RPMI8226 (cell line): ENCODE results near the gene SDC4.
A peak's percentile ranks its signal among the peaks of the same experiment; 100 is the strongest.

Source experiments
- DNase-seq: peaks from one replicate; pipeline ENCODE4 v3.0.0-alpha.2; 2015

Gene SDC4, protein sequence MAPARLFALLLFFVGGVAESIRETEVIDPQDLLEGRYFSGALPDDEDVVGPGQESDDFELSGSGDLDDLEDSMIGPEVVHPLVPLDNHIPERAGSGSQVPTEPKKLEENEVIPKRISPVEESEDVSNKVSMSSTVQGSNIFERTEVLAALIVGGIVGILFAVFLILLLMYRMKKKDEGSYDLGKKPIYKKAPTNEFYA

DNA sequence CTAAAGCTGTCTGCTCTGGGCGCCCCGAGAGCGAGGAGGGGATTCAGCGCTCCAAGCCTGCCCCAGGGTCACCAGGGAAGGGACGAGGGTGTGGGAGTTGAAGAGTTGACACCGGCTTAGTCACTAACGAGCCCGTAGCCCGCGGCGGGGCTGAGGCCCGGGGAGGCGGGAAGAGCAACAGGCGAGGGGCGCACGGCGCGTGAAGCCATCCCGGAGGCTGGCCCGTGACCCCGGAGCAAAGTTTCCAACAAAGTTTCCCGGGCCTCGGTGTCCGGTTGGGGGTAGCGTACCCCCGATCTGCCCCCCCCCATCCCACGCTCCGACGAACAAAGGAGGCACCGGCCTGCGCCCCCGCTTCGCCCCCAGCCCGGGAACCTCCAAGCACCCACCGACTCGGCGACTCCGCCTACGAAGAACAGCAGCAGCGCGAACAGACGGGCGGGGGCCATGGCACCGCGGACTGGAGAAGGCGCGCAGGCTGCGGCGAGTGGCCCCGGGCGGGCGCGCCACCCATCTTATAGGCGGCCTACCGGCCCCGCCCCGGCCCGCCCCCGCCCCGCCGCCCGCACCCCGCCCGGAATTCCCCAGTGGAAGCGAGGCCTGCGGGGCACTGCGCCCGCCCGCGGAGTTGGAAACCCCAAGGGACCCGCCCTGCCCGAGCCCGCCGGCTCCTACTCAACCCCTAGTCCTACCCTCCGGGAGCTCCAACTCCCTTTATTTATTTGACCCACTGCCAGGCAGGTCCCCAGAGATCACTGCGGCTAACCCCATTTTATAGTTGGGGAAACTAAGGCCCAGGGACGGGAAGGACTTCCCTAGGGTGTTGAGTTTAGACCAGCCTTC lies at the start of gene SDC4:
SDC4 (minus strand) TSS at position 489 of the 843 bp plus-strand sequence; CDS start at position 449, 40 bp downstream.
- peak; percentile 18 for DNase-seq

DNA sequence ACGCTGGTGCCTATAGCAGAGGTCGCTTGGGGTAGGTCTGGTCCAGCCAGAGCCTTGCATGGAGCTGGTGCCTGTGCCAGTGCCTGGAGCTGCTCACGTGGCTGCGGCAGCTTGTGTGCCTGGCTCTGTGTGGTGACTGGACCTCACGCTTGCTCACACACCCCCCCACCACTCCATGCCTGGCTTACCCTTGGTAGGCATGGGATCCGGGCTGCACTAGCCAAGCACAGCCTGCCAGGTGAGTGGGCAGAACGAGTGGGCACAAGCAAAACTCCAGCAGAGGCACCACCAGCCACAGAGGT lies 46.8 kb upstream of the SDC4 start:
- DNase-seq = no peak

DNA sequence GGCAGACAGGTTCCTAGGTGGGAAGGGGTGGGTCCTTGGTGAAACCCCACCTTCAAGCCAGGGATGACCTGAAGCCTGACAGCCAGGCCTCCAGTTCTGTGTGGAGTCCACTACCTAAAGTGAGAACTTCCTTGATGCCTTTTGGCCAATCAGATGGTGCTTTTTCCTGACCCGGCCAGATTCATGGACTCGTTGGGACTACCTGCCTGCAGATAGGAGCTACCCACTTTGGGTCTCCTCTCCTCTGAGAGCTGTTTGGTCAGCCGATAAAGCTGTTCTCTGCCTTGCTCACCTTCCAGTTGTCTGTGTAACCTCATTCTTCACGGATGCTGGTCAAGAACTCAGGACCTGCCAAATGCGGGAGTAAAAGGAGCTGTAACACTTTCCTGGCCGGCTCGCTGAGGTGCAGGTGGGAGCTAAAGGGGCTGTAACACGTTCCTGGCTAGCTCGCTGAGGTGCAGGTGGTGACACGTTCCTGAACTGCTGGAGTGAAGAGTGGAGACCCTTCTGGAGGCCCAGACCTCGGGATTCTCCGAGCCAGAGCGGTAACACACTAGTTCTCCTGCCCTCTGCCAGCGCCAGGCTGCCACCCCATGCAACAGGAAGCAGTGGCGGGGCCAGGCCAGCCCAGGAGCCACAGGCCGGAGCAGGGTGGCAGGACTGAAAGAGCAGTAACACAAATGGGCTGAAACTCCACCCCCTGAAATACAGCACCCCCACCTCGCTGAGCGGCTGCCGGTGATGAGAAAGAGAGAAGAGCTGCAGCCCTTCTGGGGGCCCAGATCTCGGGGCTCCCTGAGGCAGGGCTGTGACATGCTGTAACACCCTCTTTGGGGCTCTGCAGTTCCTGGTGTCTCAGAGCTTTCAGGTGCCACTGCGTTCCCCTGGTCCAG lies 46.2 kb upstream of the SDC4 start:
- no peak for DNase-seq

DNA sequence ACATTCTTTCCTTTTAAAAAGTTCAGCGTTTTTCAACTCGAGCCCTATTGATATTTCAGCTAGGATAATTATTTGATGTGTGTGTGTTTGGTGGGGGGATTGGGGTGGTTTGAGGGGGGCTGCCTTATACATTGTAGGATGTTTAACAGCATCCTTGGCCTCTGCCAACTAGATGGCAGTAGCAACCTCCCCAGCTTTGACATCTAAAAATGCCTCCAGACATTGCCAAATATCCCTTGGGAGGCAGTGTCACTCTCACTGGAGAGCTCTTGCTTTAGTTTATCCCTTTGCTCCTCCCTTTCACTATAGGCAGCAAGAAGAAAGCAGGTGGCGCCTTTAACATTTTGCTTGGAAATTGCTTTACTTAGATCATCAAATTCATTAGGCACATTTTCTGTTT lies 44.5 kb upstream of the SDC4 start:
- DNase-seq = no peak

DNA sequence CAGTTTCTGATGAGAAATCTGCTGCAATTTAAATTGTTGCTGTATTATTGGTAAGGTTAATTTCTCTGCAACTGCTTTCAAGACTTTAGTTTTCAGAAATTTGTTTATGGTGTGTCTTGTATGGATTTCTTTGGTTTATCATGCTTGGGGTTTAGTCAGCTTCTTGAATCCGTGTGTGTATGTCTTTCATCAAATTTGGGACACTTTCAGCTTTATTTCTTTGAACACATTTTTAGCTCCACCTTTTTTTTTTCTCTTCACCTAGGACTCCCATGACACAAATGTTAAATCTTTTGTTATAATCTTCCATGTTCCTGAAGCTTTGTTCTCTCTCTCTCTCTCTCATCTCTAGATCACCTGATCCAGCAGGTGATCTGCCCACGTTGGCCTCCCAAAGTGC lies 43.3 kb upstream of the SDC4 start:
- DNase-seq = no peak

DNA sequence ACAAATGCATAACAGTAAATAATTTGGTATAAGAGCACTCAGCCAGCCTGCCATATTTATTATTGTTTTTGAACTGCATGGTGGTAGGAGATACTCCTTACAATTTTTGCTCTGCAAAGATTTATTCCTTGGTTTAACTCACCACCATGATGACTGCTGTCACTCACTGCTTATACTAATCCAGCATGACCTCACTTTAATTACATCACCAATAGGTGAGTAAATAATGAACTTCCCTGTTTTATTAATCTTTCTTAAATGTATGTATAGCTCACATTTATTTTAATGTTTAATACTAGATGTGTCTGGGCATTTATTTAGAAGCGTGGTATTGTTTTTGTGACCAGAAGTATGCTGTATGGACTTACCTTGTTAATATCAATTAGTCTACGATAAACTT lies 42.7 kb upstream of the SDC4 start:
- no peak for DNase-seq

DNA sequence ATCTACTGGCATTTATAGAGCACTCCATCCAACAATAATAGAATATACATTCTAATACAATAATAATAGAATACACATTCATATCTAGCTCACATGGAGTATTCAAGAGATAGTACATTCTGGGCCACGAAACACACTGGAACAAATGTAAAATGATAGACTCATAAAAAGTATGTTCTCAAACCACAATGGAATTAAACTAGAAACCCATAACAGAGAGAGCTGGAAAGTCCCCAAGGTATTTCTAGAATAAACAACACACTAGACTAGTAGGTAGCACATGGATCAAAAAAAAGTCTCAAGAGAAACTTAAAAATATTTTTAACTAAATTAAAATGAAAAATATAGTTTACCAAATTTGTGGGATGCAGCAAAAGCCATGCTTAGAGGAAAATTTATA lies 39.0 kb upstream of the SDC4 start:
- DNase-seq = no peak

DNA sequence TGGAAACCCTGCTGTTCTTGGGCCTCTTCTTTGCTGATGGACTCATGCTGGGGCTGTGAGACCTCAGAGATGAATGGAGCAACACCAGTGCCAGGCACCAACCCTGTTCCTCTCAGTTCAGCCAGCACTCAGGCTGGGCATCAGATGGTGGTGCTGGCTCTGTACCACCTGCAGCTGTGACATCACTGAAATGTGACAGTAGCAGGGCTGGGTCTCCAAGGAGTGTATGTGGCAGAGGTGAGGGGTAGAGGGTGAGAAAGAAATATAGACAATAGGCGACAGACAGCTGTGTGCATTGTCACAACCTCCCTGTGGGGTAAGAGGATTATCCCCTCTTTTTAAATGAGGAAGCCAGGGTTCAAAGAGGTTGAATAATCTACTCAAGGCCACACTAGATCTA lies 30.0 kb upstream of the SDC4 start, which contains the start of gene TP53TG5:
TP53TG5 (minus strand) TSS at position 135 of the 400 bp plus-strand sequence; CDS start at position 46, 89 bp downstream.
- no peak for DNase-seq

DNA sequence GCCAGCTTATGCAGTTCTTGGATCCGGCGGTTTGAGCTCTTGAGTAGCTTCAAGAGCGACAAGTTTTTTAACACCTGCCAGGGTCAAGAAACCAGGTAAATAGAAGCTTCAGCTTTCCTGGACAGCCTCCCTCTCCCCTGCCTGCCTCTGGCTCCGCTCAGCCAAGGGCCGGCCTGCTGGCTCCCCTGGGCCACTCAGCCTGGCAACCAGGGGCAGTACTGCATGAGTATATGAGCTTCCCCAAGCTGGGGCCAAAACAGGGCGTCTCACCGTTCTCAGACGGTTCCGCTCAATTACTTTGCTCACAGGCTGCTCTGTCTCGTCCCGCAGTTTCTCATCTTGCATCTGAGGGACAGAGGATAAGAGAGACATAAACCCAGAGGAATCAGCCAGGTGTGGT lies 29.0 kb upstream of the SDC4 start:
- DNase-seq = no peak

DNA sequence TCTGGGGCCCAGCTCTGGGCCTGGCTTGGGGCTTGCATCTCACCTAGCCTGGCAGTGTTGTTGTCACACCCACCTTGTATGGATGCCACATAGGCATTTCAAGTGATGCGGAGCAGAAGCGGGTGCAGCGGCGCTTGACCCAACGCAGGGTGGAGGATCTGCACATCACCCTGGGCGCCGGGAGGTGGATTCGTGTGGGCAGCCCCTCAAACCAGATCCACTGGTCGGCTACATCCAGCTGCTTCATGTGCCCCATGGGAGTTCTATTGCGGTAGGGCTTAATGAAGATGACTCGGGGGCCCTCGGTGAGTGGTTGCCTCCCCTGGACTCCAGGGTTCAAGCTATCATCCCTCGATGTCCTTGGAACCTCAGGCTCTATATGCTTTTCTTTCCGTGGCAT lies 26.7 kb upstream of the SDC4 start:
- no peak for DNase-seq

DNA sequence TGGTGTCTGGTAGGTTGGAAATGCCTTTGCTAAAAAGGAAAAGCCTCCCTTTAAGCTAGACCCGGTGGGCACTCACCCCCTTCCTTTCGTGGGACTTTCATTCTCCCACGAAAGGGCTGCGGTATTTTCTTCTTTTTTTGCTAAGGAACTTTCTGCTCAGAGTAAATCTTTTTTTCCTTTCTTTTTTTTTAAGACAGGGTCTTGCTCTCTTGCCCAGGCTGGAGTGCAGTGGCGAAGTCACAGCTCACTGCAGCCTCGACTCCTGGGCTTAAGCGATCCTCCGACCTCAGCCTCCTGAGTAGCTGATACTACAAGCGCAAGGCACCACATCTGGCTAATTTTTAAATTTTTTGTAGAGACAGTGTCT lies 25.9 kb upstream of the SDC4 start:
- DNase-seq = no peak

DNA sequence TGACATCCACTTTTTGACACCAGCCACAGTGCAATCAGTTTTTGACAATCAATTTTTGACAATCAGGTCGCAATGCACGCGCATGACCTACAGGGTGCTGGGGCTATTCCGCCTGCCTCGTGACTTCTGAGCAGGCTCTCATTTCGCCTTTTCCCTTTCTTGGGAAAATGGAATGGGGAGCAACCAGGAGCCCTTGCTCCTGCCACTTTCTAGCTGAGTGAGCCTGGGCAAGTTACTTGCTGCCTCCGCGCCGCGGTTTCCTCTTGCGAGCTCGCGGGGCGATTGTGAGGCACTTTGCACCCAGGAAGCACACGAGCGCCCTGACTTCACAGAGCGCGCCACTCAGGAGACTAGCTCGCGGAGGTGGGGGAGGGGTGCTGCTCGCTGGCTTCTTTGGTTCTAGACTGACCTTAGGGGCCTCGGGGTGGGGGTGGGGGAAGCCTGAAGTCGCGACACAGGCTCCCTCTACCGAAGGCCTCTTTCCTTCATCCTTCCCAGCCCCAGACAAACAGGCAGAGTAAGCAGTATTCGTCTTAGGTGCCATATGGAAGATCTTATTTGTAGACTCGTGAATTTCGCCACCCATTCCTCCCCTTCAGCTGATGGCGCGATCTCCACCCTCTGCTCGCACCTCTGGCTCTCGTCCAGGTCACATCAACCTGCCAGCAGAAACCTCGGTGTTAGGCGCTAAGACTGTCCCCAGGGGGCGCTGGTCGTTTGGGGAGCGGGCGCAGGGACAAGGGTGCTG lies 25.3 kb upstream of the SDC4 start:
- DNase-seq = peak; percentile 93

DNA sequence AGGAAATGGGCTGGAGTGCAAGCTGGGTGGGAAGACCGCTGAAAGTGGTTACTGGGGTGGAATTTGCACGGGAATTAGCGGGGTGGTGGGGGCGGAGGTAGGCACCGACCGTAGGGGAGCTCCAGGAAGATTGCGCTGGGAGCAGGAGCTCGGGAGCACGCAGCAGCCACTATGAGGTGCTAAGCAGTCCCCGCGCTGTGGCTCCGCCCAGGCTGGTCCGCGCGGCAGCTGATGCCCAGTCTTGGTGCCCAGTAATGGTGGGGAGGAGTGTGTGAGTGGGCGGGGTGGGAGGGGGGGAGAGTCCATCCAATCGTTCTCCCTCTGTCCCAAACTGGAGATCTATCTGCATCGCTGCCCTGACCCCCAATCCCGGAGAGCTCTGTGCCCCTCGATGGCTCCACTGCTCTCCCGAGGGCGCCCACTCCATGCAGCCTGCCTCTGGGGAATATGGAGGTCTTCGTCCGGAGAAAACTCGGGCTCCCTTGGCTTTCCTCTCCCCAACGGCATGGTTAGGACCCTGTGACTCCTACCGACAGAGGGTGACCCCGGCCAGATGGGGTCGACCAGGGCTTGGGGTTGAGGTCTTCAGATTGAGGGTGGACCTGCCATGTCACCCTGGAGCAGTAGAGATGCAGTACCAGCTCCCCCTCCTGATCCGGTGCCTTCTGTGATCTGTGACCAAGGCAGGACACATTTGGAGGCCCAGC lies 24.6 kb upstream of the SDC4 start:
- DNase-seq = no peak

DNA sequence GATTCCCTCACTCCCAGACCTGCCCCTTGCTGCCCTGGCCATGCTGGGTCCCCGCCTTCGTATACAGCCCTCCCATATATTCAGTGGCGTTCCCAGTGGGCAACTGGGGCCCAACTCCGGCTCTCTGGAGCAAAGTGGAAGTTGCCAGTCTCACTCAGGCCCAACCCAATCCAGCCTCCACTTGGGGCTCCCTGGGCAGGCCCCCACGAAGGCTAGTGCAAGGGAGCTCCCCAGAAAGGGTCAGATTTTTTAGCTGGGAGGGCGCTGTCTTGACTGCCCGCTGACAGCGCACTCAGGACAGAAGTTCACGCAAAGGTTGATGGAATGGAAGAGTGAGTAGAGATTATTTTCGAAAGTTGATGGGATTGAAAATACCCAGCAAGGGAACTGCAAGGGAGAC lies 24.0 kb upstream of the SDC4 start:
- no peak for DNase-seq

DNA sequence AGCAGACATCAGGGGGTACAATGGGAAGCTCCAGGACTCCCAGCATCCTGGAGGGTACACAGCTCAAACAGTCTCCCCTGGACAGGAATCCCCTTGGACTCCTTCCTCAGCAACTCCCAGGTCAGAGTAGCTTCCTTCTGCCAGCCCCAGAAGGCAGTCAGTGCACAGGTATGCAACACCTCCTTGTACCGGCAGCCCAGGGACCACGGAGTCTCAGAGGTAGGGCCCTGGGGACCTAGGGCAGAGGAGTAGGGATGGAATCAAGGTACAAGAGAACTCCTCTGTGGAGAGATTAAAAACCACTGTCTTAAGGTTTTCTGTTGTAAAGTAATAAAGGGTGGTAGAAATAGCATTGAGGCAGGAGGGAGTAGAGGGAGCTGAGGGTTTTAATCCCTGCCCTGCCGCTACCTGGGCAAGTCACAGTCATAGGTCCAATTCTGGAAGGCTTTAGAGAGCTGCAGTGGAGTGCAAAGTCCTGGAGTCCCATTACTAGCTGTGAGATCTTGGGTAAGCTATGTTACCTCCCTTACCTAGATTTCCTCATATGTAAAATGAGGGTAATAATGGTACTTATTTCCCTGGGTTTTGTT lies 22.4 kb upstream of the SDC4 start:
- DNase-seq = no peak

DNA sequence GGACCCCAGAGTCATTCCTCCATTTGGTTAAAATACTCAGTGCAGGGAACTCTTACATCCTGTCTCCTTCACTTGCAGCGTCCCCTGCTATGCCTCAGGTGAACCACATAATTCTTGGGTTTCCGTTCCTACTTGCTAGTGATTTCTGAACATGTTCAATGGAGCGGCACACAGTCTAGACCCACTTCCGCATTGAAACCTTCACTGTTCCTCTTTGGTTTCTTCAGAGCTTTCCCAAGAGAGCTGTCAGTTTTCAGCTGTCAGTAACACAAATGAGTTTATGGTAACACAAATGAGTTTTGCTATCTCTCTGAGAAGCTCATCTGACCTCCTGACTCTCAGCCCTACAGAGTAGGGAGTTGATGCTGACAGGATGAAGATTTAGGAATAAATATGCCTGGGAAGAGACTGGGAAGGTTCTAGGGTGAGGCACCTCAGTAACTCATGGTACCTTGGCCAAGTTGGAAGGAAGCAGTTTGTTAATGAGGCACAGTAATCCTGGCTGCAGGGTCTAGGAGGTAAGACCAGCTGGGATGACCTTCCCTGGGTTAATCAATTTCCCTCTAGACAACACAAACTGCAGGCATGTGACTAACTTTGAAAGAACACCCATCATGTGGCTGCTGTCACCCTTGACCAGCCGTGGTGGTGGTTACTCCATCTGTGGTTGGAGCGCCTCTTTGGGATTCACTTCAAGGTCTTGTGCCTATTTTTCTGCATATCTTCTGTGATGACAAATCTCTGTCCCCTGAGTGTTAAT lies 20.2 kb upstream of the SDC4 start:
- DNase-seq = peak; percentile 87

DNA sequence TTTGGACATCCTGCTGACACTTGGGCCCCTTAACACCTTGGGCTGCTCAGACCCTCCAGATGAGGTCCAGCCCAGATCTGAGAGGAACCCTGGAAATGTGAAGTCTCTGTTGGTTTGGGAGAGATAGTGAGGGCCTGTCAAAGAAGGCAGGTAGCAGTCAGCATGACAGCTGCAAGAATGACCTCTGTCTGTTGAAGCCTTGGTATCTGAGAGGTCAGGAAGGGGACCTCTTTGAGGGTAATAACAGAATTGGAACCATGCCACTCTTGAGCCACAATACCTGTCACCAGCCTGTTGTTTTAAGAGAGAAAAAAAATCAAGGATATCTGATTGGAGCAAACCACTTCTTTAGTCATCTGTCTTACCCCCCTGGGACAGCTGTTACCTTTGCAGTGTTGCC lies 18.9 kb upstream of the SDC4 start:
- no peak for DNase-seq

DNA sequence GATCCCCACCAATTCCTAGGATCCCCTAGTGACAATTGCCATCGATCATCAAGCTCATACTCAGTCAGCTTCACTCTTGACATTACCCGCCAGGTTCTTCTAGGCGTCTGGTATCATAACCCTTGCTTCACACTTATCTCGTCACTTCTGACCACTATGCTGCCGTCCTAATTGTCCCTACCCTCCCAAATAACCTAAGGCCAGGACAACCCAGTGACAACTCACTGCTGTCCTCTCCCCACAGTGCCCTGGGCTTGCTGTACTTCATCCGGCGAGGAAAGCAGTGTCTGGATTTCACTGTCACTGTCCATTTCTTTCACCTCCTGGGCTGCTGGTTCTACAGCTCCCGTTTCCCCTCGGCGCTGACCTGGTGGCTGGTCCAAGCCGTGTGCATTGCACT lies 18.4 kb upstream of the SDC4 start:
- DNase-seq = no peak

DNA sequence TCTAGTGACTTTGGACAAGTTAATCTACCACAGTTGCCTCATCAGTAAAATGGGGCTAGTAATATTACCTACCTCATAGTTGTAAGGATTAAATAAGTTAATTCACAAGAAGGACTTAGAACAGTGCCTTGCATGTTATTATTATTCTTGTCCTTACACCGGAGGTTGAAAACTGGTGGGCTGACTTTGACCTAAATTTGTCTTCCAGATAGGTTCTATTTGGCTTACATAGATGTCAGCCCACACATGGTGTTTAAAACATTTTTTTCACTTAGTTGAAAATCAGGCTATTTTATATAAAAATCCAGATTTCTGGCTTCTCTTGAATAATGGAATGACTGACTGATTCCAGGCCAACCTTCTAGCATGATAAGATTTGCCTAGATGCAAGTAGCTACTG lies 18.0 kb upstream of the SDC4 start:
- DNase-seq = no peak

DNA sequence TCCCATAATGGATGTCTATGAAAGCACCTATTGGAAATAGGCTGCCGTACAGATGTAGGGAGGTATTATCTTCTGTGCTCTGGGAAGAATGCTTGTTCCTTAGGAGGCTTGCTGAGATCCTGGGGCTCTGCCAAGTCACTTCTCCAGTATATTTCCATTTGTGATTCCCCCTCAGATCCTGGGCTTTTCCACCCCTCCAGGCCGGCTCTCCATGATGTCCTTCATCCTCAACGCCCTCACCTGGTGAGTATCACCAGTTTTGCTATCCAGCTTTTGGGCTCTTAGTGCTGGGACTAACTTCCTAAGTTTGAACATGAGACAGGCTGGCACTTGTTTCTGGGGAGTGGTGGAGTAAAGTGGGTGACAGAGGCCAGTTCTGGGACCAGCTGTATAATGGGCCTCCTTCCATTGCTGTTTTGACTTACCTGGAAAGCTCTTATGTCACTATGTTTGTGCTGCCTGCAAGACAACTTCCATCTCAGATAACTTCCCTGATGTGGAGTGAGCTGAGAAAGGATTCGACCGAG lies 17.3 kb upstream of the SDC4 start:
- no peak for DNase-seq
